Neutrophil (primary cell): Measurements from ENCODE around the gene SMYD2.

Experiments used
- H3K27ac ChIP-seq: fragments of 200-600 bp; sonication (generic); 2 replicates; pipeline ENCODE4 v1.5.1; 2016; ENCODE audit warnings: mild to moderate bottlenecking, moderate library complexity
- H3K27me3 ChIP-seq: fragments of 200-600 bp; sonication (generic); 2 replicates; pipeline ENCODE4 v1.6.0; 2016; ENCODE audit warnings: mild to moderate bottlenecking
- H3K36me3 ChIP-seq: fragments of 200-600 bp; sonication (generic); 2 replicates; pipeline ENCODE4 v1.5.1; 2017
- H3K4me1 ChIP-seq, 2 experiments: fragments of 200-600 bp in 1 of 2; sonication (generic) in 1 of 2; 1 replicate in 1 of 2; 2 replicates in 1 of 2; pipeline versions ENCODE4 v1.5.1 to v1.6.1; 2013 to 2016; ENCODE audit warnings: low read depth in 1 of 2, low read length in 1 of 2, mild to moderate bottlenecking in 1 of 2, moderate library complexity in 1 of 2; ENCODE audit not compliant: control insufficient read depth in 1 of 2, insufficient read depth in 1 of 2
- H3K4me3 ChIP-seq, 2 experiments: fragments of 200-600 bp in 1 of 2; sonication (generic) in 1 of 2; 1 replicate in 1 of 2; 2 replicates in 1 of 2; pipeline ENCODE4 v1.5.1; 2013 to 2016; ENCODE audit warnings: low read depth in 1 of 2, low read length in 1 of 2, mild to moderate bottlenecking in 1 of 2, moderate library complexity in 1 of 2
- H3K9me3 ChIP-seq: fragments of 200-600 bp; sonication (generic); 2 replicates; pipeline ENCODE4 v1.5.1; 2016
- CTCF ChIP-seq: fragments of 200-600 bp; sonication (generic); IDR thresholded peaks from 2 replicates; pipeline ENCODE4 v1.5.1; 2016; ENCODE audit warnings: antibody characterized with exemption

The SMYD2 gene

GRCh38 chr1:214251354-214251753 lies 29.6 kb upstream of the SMYD2 start:
- no peak for TF ChIP-seq CTCF
- no peak overlapping the region for H3K4me3 ChIP-seq

GRCh38 chr1:214255509-214255908 lies 25.4 kb upstream of the SMYD2 start:
- Histone ChIP-seq H3K9me3 (no peaks in the 10 kb centered on the region), H3K4me3 (no peak overlapping the region), H3K4me1 (no peaks in the 10 kb centered on the region), H3K27me3 (peaks cover 80% of the 10 kb centered on the region), H3K27ac (no peak overlapping the region), H3K36me3 (no peaks in the 10 kb centered on the region)
- no peak for TF ChIP-seq CTCF

More at GRCh38 chr1:214251354-214251753, 29.6 kb upstream of the SMYD2 start:
- Histone ChIP-seq H3K4me1 (no peaks in the 10 kb centered on the region), H3K27ac (no peak overlapping the region), H3K36me3 (no peaks in the 10 kb centered on the region), H3K9me3 (no peaks in the 10 kb centered on the region), H3K27me3 (peaks cover 58% of the 10 kb centered on the region)

- no peak overlapping the region for H3K27ac ChIP-seq
- no peak overlapping the region for H3K4me3 ChIP-seq
- no peaks in the 10 kb centered on the region for H3K9me3 ChIP-seq
- TF ChIP-seq CTCF = no peak
- no peaks in the 10 kb centered on the region for H3K36me3 ChIP-seq
- no peaks in the 10 kb centered on the region for H3K4me1 ChIP-seq
- H3K27me3 ChIP-seq = peaks cover 85% of the 10 kb centered on the region
These were observed 21.5 kb upstream of the SMYD2 start for GRCh38 chr1:214259353-214259977.

- no peak for TF ChIP-seq CTCF
- Histone ChIP-seq H3K27me3 (peaks cover 90% of the 10 kb centered on the region), H3K4me3 (no peak overlapping the region), H3K27ac (no peak overlapping the region), H3K9me3 (no peaks in the 10 kb centered on the region), H3K36me3 (no peaks in the 10 kb centered on the region), H3K4me1 (no peaks in the 10 kb centered on the region)
These were observed 20.3 kb upstream of the SMYD2 start for GRCh38 chr1:214260561-214261205.

GRCh38 chr1:214261206-214262123 lies 19.5 kb upstream of the SMYD2 start:
- Histone ChIP-seq H3K36me3 (no peaks in the 10 kb centered on the region), H3K4me3 (no peak overlapping the region), H3K4me1 (no peaks in the 10 kb centered on the region), H3K9me3 (no peaks in the 10 kb centered on the region), H3K27ac (no peak overlapping the region), H3K27me3 (peaks cover 93% of the 10 kb centered on the region)
- peak; percentile 63 for TF ChIP-seq CTCF
